ENCODE results near the gene RAB31.
"Not testable (repeated sequence)": the region's sequence is repeated elsewhere in the genome, so short reads cannot be mapped to it uniquely, and the experiment has no call there.

The RAB31 gene

DNA sequence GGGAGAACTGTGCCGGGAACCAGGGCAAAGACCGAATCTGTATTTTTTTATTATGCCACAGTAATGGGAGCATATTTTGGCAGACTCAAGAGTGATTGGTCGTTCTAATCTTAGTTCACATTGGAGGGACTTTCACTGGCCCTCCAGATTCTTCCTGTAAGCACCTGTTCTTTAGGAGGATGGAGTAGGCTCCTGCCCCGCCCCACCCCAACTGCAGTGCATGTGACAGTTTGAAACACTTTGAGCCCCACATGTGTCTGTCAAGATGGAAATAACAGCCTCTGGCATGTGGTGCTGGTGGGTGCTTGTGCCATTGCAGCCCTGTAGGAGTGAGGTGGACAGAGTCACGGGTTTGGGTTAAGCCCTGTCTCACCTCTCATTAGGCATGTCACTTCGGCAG, 134.3 kb downstream of the RAB31 start:
- DNase-seq: no peak

DNA sequence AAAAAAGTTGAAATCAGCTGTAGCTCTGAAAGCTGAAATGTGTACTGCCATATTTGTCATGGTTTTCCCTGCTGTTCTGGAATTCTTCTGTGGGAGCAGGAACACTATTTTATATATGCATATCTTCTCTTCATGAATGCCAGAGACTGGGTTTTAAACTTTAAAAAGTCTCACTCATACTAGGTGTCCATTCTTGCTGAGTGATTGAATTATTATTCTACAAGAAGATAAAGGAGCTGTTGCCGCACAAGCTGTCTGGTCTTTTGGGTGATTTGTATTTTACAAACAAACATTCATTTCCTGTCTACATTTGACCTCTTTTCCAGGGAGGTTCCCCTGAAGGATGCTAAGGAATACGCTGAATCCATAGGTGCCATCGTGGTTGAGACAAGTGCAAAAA, 137.2 kb downstream of the RAB31 start:
- no peak for DNase-seq

DNA sequence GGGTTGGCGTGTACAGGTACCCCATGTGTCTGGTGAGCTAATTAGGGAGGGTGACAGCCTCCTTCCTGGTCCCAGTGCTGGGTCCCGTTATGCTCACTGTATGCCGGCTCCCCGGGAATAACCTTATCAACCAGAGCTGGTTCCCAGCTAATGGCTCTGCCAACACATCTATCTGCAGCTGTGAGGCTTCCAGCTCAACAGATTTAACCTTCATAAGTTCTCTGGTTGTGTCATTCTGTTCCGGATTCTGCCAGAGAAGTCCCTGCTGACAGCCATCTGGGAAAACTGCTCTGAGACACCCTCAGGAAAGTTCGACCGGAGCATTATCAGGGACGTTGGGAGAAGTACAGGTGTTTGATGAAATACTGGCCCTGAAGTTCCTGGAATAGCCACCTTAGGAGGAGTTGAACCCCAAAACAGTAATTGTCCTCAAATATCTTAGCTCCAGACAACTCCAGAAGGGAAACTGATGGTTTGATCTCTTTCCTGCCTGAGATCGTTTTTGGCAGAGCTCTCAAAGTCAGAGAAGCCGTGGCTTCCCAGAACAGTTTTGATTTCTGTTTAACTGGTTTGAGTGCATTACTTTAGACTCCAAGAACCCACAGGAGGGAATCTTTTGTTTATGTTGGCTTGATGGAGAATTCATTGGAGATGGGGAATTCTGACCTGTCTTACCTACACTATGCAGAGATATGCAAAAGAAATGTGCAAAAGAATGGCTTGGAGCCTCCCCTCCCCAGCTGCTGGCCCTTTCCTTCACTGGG, 138.2 kb downstream of the RAB31 start:
- DNase-seq: no peak

DNA sequence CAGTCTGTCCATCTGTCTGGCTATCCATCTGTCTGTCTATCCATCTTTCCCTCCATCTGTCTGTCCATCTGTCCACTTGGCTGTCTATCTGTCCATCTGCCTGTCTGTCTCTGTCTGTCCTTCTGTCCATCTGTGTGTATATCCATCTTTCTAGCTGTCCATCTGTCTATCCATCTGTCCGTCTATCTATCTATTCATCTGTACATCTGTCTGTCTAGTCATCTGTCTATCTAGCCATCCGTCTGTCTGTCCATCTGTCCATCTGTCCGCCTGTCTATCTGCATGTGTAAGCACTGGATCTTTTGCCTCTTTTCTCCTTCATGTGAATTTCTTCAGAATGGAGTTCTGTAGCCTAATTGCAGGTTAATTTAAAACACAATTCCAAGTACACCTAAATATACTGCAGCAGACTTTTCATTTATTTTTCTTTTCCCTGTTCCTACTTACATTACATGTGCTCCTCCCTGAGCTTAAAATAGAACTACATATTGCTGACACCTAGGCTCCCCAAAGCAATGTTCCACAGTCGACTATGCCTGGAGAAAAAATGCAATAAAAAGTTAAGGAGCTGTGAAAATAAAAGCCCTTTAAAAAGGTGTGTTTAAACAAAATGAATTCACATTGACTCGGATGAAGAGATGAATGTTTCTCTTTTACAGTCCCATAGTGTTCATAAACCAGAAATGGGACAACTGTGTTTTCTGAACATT, 140.2 kb downstream of the RAB31 start:
- no peak for DNase-seq

DNA sequence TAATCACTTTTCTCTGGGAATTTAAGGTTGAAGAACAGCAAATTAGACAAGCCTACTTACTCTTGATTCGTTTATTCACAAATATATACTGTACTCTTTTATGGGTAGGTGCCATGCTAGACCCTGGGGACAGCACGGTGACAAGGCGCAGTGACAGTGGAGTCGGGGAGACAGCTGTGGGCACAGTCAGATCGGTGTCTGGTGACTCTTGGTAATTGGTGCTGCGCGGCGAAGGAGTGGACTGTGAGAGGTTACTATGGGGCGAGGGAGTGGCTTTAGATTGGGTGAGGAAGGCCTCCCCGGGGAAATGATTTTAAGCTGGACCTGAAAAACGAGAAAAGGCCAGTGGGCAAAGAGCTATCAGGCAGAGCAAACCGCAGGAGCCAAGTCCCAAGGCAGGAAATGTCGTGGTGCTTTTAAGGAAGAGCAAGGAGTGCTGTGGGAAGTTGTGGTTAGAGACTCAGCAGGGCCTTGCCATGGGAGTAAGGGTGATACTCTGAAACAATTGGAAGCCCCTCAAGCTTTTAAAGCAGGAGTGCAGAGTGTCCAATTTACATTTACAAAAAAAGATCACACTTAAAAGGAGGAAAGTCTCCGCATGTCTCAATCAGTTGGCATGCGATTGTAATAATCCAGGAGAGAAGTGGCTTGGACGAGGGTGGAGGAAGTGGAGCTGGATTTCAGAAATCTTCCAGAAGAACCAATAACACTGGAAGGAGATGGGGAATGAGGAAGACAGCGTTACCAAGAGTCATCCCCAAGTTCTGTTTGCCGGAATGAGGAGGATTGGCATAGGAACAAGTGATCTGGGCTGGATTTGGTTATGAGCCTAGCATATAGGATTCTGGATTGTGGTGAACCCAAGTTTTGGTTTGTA, 141.5 kb downstream of the RAB31 start:
- DNase-seq: peak; percentile 90 to 97 (median 93)

DNA sequence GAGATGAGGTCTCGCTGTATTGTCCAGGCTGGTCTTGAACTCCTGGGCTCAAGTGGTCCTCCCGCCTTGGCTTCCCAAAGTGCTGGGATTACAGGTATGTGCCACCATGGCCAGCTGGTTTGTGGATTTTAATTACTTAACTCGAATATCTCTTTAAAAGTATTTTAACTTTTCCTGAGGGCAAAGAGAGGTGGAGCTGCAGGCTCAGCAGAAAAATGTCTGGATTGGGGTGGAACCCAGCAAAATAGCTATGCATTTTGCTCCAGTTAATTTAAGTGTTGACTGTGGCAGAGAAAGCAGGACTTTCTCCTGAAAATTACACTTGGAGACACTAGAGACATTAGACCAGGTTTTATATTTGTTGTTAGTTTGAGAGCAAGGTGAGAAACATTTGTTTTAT, 142.2 kb downstream of the RAB31 start:
- no peak for DNase-seq

DNA sequence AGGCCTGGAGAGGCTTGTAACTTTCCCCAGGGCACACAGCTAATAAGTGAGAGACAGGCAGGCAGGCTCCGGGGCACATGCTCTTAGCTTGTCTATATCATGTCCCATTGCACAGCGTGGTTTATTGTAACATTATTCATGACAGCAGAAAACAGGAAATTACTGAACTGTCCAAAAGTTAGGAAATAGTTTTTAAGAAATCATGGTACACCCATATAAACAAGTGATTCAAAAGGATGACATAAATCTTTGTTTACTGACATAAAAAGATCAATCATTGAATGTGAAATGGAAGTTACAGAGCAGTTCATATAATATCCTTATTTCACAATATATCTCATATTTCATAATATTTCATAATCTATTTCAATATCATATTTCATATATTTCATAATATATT, 143.4 kb downstream of the RAB31 start:
- DNase-seq: peak; percentile 66 to 92 (median 84)

DNA sequence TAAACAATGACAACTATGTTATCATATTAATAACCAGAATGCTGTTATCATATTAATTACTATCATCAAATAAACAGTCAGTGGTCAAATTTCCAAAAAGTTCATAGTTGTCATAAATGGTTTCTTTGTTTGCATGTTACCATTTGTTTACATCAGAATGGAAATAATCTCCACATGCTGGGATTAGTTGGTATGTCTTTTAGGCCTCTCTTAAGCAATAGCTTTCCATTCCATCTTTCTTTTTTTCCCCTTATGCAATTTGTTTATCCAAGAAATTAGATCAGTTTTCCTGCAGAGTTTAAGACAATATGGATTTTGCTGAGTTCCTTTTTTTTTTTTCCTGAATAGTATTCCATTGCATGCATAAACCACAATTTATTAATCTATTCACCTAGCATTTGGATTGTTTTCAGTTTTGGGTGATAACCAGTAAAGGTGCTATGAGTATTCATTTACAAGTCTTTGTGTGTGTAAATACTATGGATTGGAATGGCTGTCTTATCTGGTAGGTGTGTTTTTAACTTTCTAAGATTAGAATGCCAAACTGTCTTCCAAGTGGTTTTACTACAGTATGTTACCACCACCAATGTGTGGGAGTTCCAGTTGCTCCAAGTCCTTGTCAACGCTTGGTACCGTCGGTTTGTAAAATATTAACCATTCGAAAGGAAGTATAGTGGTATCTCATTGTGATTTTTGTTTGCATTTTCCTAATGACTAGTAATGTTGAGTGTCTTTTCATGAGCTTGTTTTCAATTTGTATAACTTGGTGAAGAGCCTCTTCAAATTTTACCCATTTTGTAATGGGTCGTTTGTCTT, 144.4 kb downstream of the RAB31 start:
- DNase-seq: no peak

DNA sequence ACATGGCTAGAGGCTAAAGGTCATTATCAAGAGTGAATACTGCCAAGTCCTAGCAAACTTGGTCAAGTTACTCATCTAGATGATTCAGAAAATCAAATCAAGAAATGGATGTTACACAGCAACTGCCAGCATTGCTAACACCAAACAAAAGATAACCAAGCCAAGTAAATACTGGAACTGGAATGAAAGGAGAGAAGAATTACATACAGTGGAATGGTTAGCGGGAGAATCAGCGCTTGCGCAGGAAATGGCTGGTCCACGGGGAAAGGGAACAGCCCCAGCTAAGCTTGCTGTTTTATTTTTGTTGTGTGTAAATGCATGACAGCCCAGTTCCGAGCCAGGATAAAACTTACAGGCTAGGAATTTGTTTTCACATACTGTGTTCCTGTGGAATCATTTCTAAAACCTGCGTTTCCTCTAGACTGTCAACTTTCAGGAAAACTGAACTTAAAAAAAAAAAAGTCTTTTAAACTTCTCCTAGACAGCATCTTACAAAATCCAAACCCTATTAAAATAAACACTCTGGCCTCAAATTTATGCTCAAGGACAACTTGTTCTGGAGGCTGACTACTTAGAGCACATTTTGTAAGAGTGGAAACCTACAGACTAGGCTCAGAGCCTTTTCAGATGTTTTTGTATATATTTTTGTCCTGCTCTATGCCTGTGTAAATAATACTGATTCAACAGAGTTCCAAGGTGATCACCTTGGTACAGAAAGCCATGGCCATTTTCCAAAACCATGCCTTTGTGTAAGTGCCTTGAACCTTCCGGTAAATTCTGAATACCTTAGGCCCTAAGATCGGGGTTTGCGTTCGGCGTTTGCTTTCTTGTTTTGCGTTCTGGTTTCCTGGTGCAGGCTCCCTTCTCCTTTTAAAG, 146.9 kb downstream of the RAB31 start:
- no peak for DNase-seq

DNA sequence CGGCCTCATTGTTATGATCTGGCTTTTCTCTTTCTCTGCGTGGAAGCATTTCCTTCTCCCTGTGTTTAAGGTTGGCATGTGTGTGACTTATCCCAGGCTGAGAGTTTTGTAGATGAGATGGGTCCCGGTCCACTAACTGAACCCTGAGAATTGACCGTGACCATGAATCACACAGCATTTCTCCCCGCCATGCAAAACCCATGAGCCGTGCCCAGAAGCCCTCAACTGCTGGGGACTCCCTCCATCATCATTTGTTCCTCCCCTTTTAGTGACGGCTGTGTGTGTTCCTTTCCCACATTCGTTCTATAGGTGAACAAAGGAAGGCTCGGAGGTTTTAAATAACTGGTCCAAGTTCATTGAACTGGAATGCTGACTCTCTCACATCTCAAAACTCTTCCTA, 147.6 kb downstream of the RAB31 start:
- no peak for DNase-seq

DNA sequence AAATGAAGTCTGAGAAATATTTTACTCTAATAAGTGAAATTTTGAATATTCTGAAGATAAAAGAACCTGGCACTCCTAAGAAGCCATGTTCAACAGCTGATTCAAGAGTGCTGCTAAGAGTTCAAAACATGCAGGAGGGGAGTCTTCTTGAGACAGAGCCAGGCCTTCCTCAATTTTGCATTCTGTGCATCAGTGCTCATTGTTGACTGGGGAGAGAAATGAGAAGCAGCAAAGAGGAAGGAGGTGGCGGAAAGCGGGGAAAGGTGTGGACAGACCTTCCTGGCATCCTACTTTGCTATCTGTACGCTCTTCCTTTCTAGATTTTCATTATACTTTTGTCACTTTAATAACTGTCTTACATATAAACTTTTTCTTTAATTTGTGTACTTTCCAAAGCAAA, 148.0 kb downstream of the RAB31 start:
- DNase-seq: peak; percentile 32 to 57 (median 52)

DNA sequence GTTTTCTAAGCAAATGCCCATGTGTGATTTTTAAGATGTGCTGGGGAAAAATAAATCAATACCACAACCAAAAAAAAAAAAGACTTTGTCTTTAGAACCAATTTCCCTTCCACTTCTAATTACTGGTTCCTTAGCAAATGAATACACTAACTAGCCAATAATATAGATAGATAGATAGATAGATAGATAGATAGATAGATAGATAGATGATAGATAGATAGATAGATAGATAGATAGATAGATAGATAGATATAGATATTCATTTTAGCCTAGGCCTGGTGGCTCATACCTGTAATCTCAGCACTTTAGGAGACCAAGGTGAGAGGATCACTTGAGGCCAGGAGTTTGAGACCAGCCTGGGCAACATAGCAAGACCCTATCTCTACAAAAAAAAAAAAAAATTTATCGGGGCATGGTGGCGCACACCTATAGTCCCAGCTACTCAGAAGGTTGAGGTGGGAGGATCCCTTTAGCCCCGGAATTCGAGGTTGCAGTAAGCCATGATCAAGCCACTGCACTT, 149.4 kb downstream of the RAB31 start:
- not testable (repeated sequence) for DNase-seq

DNA sequence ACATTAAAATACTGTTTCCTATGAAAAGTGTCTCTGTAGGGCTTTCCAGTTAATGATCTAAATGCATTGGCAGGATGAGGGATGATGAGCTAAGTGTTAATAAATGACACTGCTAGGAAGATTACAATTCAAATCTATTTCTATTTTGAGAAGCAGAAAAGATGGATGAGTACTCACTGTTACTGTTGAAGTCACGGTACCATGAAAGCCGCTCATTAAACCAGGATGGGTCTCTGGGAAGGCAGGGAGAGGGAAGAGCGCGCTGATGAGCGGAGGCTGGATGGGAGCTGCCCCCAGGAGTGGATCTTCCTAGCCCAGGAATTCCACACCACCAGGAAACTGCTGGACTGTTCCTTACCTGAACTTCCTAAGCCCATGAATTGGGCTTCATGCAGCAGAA, 150.5 kb downstream of the RAB31 start:
- no peak for DNase-seq

DNA sequence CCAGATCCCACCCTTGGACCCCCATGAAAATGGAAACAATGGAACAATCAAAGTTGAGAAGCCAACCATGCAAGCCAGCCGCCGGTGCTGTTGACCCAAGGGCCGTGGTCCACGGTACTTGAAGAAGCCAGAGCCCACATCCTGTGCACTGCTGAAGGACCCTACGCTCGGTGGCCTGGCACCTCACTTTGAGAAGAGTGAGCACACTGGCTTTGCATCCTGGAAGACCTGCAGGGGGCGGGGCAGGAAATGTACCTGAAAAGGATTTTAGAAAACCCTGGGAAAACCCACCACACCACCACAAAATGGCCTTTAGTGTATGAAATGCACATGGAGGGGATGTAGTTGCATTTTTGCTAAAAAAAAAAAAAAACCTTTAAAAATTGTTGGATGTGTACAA, 151.1 kb downstream of the RAB31 start:
- DNase-seq: no peak

DNA sequence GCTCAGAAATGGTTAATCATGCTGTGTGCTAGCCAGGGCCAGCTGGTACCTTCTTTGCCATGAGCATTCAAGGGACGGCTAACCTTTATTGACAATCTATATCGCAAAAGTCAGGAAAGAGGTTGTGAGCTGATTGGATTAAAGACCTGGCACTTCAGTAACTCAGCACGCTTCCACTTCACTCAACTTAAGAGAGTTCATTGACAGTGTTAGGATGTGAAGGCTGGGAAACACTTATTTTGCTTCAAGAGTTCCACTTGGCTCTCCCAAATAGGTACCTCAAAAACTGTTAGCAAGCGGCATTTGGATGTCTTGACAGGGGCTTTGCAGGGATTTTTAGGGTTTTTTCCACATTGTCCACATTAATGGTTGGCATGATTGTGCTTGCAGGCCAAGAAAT, 152.6 kb downstream of the RAB31 start:
- DNase-seq: no peak

DNA sequence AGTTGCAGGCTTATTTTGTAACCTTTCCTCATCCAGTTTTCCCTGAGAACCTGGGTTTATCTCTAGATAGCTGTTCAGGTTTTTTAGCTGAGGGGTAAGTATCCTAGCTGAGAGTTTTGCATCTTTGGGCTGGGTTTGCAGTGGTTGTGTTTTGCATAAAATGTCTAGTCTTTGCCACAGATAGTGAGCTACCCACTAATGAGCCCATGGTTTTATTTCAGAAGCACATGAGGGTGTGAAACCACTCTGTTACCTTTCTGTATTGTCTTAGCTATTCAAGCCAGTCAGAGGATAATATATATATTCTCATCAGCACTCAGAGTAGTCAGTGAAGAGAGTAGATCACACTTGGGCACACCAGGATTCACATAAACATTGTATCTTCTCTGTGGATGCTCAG, 153.1 kb downstream of the RAB31 start:
- DNase-seq: no peak

DNA sequence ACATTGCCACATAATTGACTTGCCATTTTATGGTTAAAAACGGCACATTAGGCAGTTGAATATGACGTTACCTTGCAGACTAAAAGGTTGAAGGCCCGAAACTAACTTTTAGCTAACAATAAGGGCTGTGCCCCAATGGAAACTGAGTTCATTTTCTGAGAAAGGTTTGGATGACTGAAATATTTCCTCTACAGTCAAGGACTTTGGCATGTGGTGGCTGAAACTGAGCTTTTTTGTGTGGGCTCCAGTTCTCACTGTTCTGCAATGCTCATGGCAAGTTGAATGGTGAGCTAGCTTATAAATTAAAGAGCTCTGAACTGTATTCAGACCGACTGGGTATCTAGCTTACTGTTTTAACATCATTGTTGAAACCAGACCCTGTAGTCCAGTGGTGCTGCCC, 153.8 kb downstream of the RAB31 start:
- no peak for DNase-seq

DNA sequence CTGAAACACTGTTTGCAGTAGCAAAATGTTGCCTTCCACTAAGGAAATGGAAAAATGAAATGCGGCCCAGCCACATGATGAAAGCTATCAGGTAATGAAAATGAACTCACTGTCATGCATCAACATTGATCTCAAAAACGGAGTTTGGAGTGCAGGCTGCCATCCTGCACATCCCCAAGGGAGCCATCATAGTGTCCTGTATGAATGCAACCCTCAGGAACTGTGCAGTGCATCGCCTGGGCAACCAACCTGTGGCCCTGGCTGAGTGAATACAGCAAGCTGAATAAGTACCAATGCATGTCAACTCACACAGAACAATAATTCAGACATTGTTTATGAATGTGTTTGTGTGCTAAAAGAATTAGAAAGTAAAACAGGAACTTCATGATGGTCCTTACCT, 154.6 kb downstream of the RAB31 start:
- no peak for DNase-seq

DNA sequence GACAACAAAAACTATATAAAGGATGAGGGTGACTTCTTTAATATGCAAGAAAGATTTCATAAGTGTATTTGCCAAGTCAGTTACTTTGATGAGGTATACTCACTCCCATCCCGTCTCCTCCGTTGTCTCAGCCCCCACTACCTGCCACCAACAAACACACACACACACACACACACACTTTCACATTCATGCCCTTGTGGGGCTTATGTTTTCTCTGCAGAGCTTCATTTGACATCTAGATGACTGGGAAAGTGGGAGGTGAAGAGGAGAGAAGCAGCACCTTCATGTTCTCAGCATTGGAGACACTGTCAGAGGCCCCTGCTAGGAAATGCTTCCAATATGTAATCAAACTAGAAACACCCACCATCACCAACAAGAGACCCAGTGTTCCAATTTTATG, 155.2 kb downstream of the RAB31 start:
- DNase-seq: no peak

DNA sequence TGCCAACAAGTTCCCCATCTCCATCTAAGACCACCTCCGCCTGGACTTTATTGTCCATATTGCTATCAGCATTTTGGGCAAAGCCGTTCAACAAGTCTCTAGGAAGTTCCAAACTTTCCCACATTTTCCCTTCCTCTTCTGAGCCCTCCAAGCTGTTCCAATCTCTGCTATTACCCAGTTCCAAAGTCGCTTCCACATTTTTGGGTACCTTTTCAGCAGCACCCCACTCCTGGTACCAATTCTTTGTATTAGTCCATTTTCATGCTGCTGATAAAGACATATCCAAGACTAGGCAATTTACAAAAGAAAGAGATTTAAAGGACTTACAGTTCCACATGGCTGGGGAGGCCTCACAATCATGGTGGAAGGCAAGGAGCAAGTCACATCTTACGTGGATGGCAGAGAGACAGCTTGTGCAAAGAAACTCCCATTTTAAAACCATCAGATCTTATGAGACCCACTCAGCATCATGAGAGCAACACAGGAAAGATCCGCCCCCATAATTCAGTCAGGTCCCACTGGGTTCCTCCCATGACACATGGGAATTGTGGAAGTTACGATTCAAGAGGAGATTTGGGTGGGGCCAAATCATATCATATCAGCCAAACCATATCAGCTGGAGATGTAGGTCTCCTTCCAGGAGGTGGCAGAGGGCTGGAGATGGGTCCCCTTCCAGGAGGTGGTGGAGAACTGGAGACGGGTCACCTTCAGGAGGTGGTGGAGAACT, 157.8 kb downstream of the RAB31 start:
- peak; percentile 65 to 85 (median 76) for DNase-seq

Measured in suppressor macrophage (primary cell).